IMR-90 (cell line): ENCODE measurements around the gene SLC6A2. TPM values are rescaled to one million over a fixed set of nuclear protein-coding genes. Genes with fewer than 3 reads are reported as not detected.

Experiments used
- ATAC-seq: fragments of 200-7000 bp; cut with Tn5 transposase; 2 replicates; pipeline ENCODE4 v1.9.1; 2020; ENCODE audit warnings: low read depth, mild to moderate bottlenecking, moderate library complexity
- BruUV-seq: library from RNA; stranded (reverse); fragments of 400-500 nt; replicated peaks from 2 replicates; lab custom pipeline; 2021; lab: Mats Ljungman, UMichigan
- CTCF ChIA-PET: fragments of 300-600 bp; formaldehyde crosslinking; extraction: SDS; loops from one replicate; lab custom pipeline; 2021; ENCODE audit warnings: antibody characterized with exemption; lab: Yijun Ruan, JAX
- POLR2A ChIA-PET: fragments of 300-600 bp; sonication (Branson Sonifier 250); formaldehyde crosslinking; loops from one replicate; lab custom pipeline; 2022; ENCODE audit warnings: antibody characterized with exemption; ENCODE audit not compliant: unreplicated experiment; lab: Charles Lee
- DNase-seq: peaks from one replicate; pipeline ENCODE4 v3.0.0; 2013
- H2AFZ ChIP-seq: replicated peaks from 2 replicates; pipeline ENCODE3; 2013; ENCODE audit warnings: low read length, mild to moderate bottlenecking; ENCODE audit not compliant: poor library complexity
- H2AK5ac ChIP-seq: 2 replicates; pipeline ENCODE4 v1.6.1; 2013; ENCODE audit warnings: low read depth, low read length, inconsistent platforms
- H2AK9ac ChIP-seq: replicated peaks from 2 replicates; pipeline ENCODE3; 2013; ENCODE audit warnings: mild to moderate bottlenecking, low read depth, low read length, moderate library complexity; ENCODE audit not compliant: poor library complexity
- H2BK120ac ChIP-seq: 2 replicates; pipeline ENCODE4 v1.6.1; 2013; ENCODE audit warnings: low read depth, low read length, inconsistent platforms
- H2BK15ac ChIP-seq: 3 replicates; pipeline ENCODE4 v1.6.1; 2013; ENCODE audit warnings: low read depth, low read length, inconsistent platforms
- H2BK20ac ChIP-seq: 2 replicates; pipeline ENCODE4 v1.6.1; 2013; ENCODE audit warnings: low read depth, mild to moderate bottlenecking, inconsistent platforms, low read length, moderate library complexity
- H2BK5ac ChIP-seq: 2 replicates; pipeline ENCODE4 v1.6.1; 2013; ENCODE audit warnings: mild to moderate bottlenecking, low read depth, low read length, inconsistent platforms; ENCODE audit not compliant: poor library complexity, severe bottlenecking
- H3K14ac ChIP-seq: replicated peaks from 2 replicates; pipeline ENCODE4 v1.6.1; 2013; ENCODE audit warnings: low read depth, low read length, inconsistent platforms
- H3K18ac ChIP-seq: 2 replicates; pipeline ENCODE4 v1.6.1; 2013; ENCODE audit warnings: low read depth, low read length, control low read depth
- H3K23ac ChIP-seq: 2 replicates; pipeline ENCODE4 v1.6.1; 2013; ENCODE audit warnings: low read depth, low read length, inconsistent platforms
- H3K27ac ChIP-seq: 2 replicates; pipeline ENCODE4 v1.5.1; 2013; ENCODE audit warnings: mild to moderate bottlenecking, control low read depth, low read length; ENCODE audit not compliant: insufficient read depth
- H3K27me3 ChIP-seq: 2 replicates; pipeline ENCODE4 v1.6.1; 2013; ENCODE audit warnings: low read length; ENCODE audit not compliant: control insufficient read depth, insufficient read depth
- H3K36me3 ChIP-seq: 2 replicates; pipeline ENCODE4 v1.6.1; 2013; ENCODE audit warnings: low read length, mixed read lengths; ENCODE audit not compliant: control insufficient read depth, insufficient read depth
- H3K4ac ChIP-seq: 2 replicates; pipeline ENCODE4 v1.6.1; 2013; ENCODE audit warnings: low read depth, low read length, inconsistent platforms
- H3K4me1 ChIP-seq: 2 replicates; pipeline ENCODE4 v1.6.1; 2013; ENCODE audit warnings: low read length, mixed read lengths; ENCODE audit not compliant: control insufficient read depth, insufficient read depth
- H3K4me2 ChIP-seq: 2 replicates; pipeline ENCODE4 v1.6.1; 2013; ENCODE audit warnings: low read depth, mild to moderate bottlenecking, control low read depth, low read length, moderate library complexity
- H3K4me3 ChIP-seq: 2 replicates; pipeline ENCODE4 v1.5.1; 2013; ENCODE audit warnings: low read depth, mild to moderate bottlenecking, control low read depth, low read length, moderate library complexity; ENCODE audit not compliant: insufficient read depth
- H3K56ac ChIP-seq: 2 replicates; pipeline ENCODE4 v1.6.1; 2013; ENCODE audit warnings: low read length, inconsistent platforms; ENCODE audit not compliant: insufficient read depth; ENCODE audit errors: extremely low read depth
- H3K79me1 ChIP-seq, 2 experiments: 2 replicates each; pipeline ENCODE4 v1.6.1; 2013; ENCODE audit warnings: low read length in 2 of 2, inconsistent platforms in 1 of 2, low read depth in 1 of 2
- H3K9ac ChIP-seq: 2 replicates; pipeline ENCODE4 v1.6.1; 2013; ENCODE audit warnings: low read depth, low read length, control low read depth
- H3K9me1 ChIP-seq: 2 replicates; pipeline ENCODE4 v1.6.1; 2013; ENCODE audit warnings: low read length, inconsistent platforms; ENCODE audit not compliant: insufficient read depth
- H3K9me3 ChIP-seq: 2 replicates; pipeline ENCODE4 v1.6.1; 2013; ENCODE audit warnings: low read length; ENCODE audit not compliant: control insufficient read depth, insufficient read depth
- H4K20me1 ChIP-seq: 2 replicates; pipeline ENCODE4 v1.6.1; 2013; ENCODE audit warnings: low read length, inconsistent platforms; ENCODE audit not compliant: insufficient read depth
- H4K5ac ChIP-seq: 2 replicates; pipeline ENCODE4 v1.6.1; 2013; ENCODE audit warnings: mild to moderate bottlenecking, low read depth, low read length, control low read depth
- H4K8ac ChIP-seq, 2 experiments: 2 replicates each; pipeline ENCODE4 v1.6.1; 2013; ENCODE audit warnings: low read depth in 2 of 2, low read length in 2 of 2, control low read depth in 1 of 2, inconsistent platforms in 1 of 2
- H4K91ac ChIP-seq: 2 replicates; pipeline ENCODE4 v1.6.1; 2013; ENCODE audit warnings: low read depth, low read length, inconsistent platforms; ENCODE audit not compliant: insufficient read depth
- POLR2A ChIP-seq: IDR thresholded peaks from 2 replicates; pipeline ENCODE4 v1.6.1; 2012; ENCODE audit warnings: mild to moderate bottlenecking, low read depth, low read length
- USF2 ChIP-seq: fragments of 150-350 bp; IDR thresholded peaks from 2 replicates; pipeline ENCODE4 v1.6.1; 2017; ENCODE audit warnings: mild to moderate bottlenecking, antibody characterized with exemption, low read length, low read depth
- WGBS, 2 experiments: methylation state at CpG; one replicate each; pipeline versions ENCODE4 v1.1.5 to v1.1.7; 2013; ENCODE audit warnings: missing lambda C conversion rate in 2 of 2; ENCODE audit not compliant: insufficient read length in 1 of 2; ENCODE audit errors: extremely low coverage in 2 of 2; 5-methylcytosine and 5-hydroxymethylcytosine counted together
- dilution Hi-C: fragments of 300-500 bp; cut with HindIII; formaldehyde crosslinking; loops from one replicate; pipeline ENCODE4 v1.14.3; 2018; ENCODE audit warnings: low sequenced_read_pairs; ENCODE audit not compliant: unreplicated experiment
- in situ Hi-C: fragments of 300-500 bp; cut with MboI; formaldehyde crosslinking; loops from 3 replicates; pipeline ENCODE4 v1.14.3; 2019; ENCODE audit warnings: low sequenced_read_pairs, inconsistent platforms, mixed read lengths
- intact Hi-C: fragments of 100-400 bp; cut with micrococcal nuclease; formaldehyde crosslinking; loops from 2 replicates; pipeline ENCODE4 v1.10.0; 2022
- polyA plus RNA-seq, 3 experiments: library from polyadenylated mRNA; depleted of rRNA; stranded (reverse); fragments of >200 nt; gene quantifications; 2 replicates each; pipeline ENCODE4 v1.2.3, GENCODE V29; 2012; ENCODE audit warnings: low replicate concordance in 1 of 3
- total RNA-seq: library from RNA; depleted of rRNA; stranded (reverse); fragments of >200 nt; gene quantifications from 2 replicates; pipeline ENCODE4 v1.2.3, GENCODE V29; 2012

SLC6A2 gene
- total and polyA plus RNA-seq, 2 of the 4 experiments (the other 2 are of a cell fraction), result not detected

DNA sequence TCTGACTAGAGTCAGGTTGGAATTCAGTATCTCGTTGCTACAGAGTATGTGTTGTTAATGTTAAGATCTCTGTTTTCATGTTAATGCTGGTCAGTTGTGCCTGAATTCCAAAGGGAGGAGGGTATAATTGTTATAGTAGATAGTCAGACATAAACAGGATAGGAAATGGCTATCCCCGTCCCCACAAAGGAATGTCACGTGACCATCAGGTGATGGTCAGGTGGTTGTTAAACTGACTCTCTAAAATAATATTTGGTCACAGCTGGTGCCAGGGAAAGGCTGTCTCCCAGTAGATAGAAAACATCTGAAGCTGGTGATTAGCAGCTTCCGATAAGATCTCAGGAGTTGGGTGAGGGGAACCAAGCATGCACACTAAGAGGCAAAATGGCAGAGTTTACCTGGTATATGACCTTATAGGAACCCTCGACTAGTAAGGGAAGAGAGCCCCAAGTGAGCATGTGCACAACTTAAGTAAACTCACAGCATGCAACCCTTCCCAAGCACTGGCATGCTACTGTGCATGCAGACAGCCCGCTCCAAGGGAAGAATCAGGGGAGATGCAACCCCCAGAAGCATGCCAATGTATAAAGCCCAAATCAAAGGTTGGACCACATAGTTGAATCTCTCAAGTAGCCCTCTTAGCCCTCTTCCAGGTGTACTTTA is 27.4 kb upstream of the SLC6A2 start:
- Histone ChIP-seq H2BK15ac (no peak overlapping the region), H2BK20ac (no peak overlapping the region), H3K36me3 (no peaks in the 10 kb centered on the region), H3K79me1 (no peaks in the 10 kb centered on the region), H3K27ac (no peak overlapping the region), H4K8ac (no peak overlapping the region), H3K27me3 (peaks cover 13% of the 10 kb centered on the region), H3K14ac (no peak overlapping the region), H4K91ac (no peak overlapping the region), H3K4me1 (no peaks in the 10 kb centered on the region), H3K9ac (no peak overlapping the region), H2AK5ac (no peak overlapping the region), H2AK9ac (no peak overlapping the region), H2BK120ac (no peak overlapping the region), H2BK5ac (no peak overlapping the region), H3K4me2 (no peak overlapping the region), H3K4ac (no peak overlapping the region), H3K4me3 (no peak overlapping the region), H3K18ac (no peak overlapping the region), H4K5ac (no peak overlapping the region), H3K23ac (no peak overlapping the region), H3K9me1 (no peaks in the 10 kb centered on the region), H3K56ac (no peak overlapping the region), H3K9me3 (no peaks in the 10 kb centered on the region; the same call in 1 of the 2 replicates), H4K20me1 (no peaks in the 10 kb centered on the region), H2AFZ (no peak overlapping the region)
- ATAC-seq (no peak), DNase-seq (no peak)
- BruUV-seq, result no TSS peak
- no peak for TF ChIP-seq POLR2A
- TF ChIP-seq USF2, result peak; percentile 39; the same call in 1 of the 2 replicates
- dilution Hi-C loops (no loop called here), in situ Hi-C loops (no loop called here), intact Hi-C loops (no loop called here)
- CTCF ChIA-PET, result no interaction called here
- 46% methylated on average over 2 of the region's 6 CpGs; no CpG with 5 or more reads in 1 of the 2 experiments for WGBS, 2 experiments
- POLR2A ChIA-PET, result no interaction called here
